GM12878 (cell line): Measurements from ENCODE around the gene CITED1. TPM values are rescaled to one million over a fixed set of nuclear protein-coding genes. Genes with fewer than 3 reads are reported as not detected.

ENCODE experiments used
- ATAC-seq: fragments of 200-7000 bp; cut with Tn5 transposase; 3 replicates; pipeline ENCODE4 v1.9.1; 2020; ENCODE audit warnings: mild to moderate bottlenecking, moderate library complexity
- BruUV-seq: library from RNA; stranded (reverse); fragments of 400-500 nt; replicated peaks from 2 replicates; lab custom pipeline; 2021; lab: Mats Ljungman, UMichigan
- CTCF ChIA-PET: fragments of 300-600 bp; sonication (Branson Sonifier 250); formaldehyde crosslinking; extraction: SDS; loops from one replicate; lab custom pipeline; 2021; ENCODE audit warnings: inconsistent platforms; lab: Yijun Ruan, JAX
- POLR2A ChIA-PET: fragments of 350-600 bp; formaldehyde crosslinking; extraction: SDS; loops from one replicate; lab custom pipeline; 2021; ENCODE audit warnings: inconsistent platforms; lab: Charles Lee
- RAD21 ChIA-PET: fragments of 300-600 bp; sonication (Branson Sonifier 250); formaldehyde crosslinking; loops from one replicate; lab custom pipeline; 2023; ENCODE audit warnings: antibody characterized with exemption; ENCODE audit not compliant: unreplicated experiment; lab: Charles Lee
- SMC1A ChIA-PET: fragments of 300-600 bp; sonication (Branson Sonifier 250); formaldehyde crosslinking; loops from one replicate; lab custom pipeline; 2023; ENCODE audit not compliant: unreplicated experiment, uncharacterized antibody; lab: Charles Lee
- DNase-seq: peaks from one replicate; pipeline ENCODE4 v3.0.0-alpha.2; 2011; ENCODE audit warnings: low read depth, low spot score
- FAIRE-seq: peaks from 3 replicates; lab custom pipeline; 2011; peaks lifted over from hg19 to GRCh38; lab: Jason Lieb, UNC
- H2AFZ ChIP-seq: 2 replicates; pipeline ENCODE4 v1.6.0; 2011; ENCODE audit warnings: low read depth, low read length, control low read depth; ENCODE audit not compliant: control insufficient read depth
- H3K27ac ChIP-seq: 2 replicates; pipeline ENCODE4 v1.5.1; 2011; ENCODE audit warnings: control low read depth; ENCODE audit not compliant: control insufficient read depth, insufficient read depth
- H3K27me3 ChIP-seq, 2 experiments: replicated peaks in 1 of 2; 2 replicates each; pipeline versions ENCODE4 v1.6.0 to v1.6.1; 2011; ENCODE audit warnings: low read length in 1 of 2; ENCODE audit not compliant: control insufficient read depth in 2 of 2, insufficient read depth in 2 of 2
- H3K36me3 ChIP-seq, 2 experiments: 2 replicates each; pipeline ENCODE4 v1.5.1; 2011; ENCODE audit warnings: low read length in 1 of 2; ENCODE audit not compliant: control insufficient read depth in 2 of 2, insufficient read depth in 2 of 2
- H3K4me1 ChIP-seq: 2 replicates; pipeline ENCODE4 v1.6.1; 2011; ENCODE audit warnings: mild to moderate bottlenecking, low read length, moderate library complexity, mixed read lengths; ENCODE audit not compliant: control insufficient read depth, insufficient read depth
- H3K4me2 ChIP-seq: 2 replicates; pipeline ENCODE4 v1.6.0; 2011; ENCODE audit warnings: control low read depth; ENCODE audit not compliant: control insufficient read depth, insufficient read depth
- H3K4me3 ChIP-seq: fragments of 200-600 bp; sonication (generic); 2 replicates; pipeline ENCODE4 v1.5.1; 2016
- H3K79me2 ChIP-seq: 2 replicates; pipeline ENCODE4 v1.6.0; 2011; ENCODE audit warnings: low read length; ENCODE audit not compliant: control insufficient read depth, insufficient read depth
- H3K9ac ChIP-seq: 2 replicates; pipeline ENCODE4 v1.8.0; 2011; ENCODE audit warnings: low read length, control low read depth, mixed read lengths; ENCODE audit not compliant: control insufficient read depth, insufficient read depth
- H3K9me3 ChIP-seq: replicated peaks from 3 replicates; pipeline ENCODE4 v1.5.1; 2011; ENCODE audit warnings: mild to moderate bottlenecking, low read length; ENCODE audit not compliant: control insufficient read depth, insufficient read depth
- H4K20me1 ChIP-seq: 2 replicates; pipeline ENCODE4 v1.6.0; 2011; ENCODE audit not compliant: control insufficient read depth, insufficient read depth
- CHD1 ChIP-seq: IDR thresholded peaks from 2 replicates; pipeline ENCODE4 v1.6.1; 2012; ENCODE audit warnings: low read depth, low read length, improper control_type of control experiment
- EED ChIP-seq: sonication (generic); IDR thresholded peaks from 2 replicates; pipeline ENCODE4 v1.6.1; 2016; ENCODE audit warnings: antibody characterized with exemption, low read depth
- GABPA ChIP-seq: IDR thresholded peaks from 2 replicates; pipeline ENCODE4 v1.6.1; 2014; ENCODE audit warnings: antibody characterized with exemption, low read depth, mild to moderate bottlenecking, inconsistent platforms
- HDGF ChIP-seq: fragments of 450-650 bp; IDR thresholded peaks from 2 replicates; pipeline ENCODE4 v1.6.1; 2016; ENCODE audit warnings: antibody characterized with exemption
- IRF3 ChIP-seq: fragments of 450-650 bp; IDR thresholded peaks from 2 replicates; pipeline ENCODE4 v1.6.1; 2014; ENCODE audit warnings: mild to moderate bottlenecking
- MAX ChIP-seq: IDR thresholded peaks from 2 replicates; pipeline ENCODE4 v1.6.1; 2012; ENCODE audit warnings: low read depth, low read length, improper control_type of control experiment
- MYB ChIP-seq: fragments of 150-350 bp; IDR thresholded peaks from 2 replicates; pipeline ENCODE4 v1.6.1; 2014; ENCODE audit warnings: mild to moderate bottlenecking, low read depth, low read length, borderline replicate concordance
- MYC ChIP-seq: IDR thresholded peaks from 2 replicates; pipeline ENCODE4 v1.6.1; 2011; ENCODE audit warnings: mild to moderate bottlenecking, low read length, moderate library complexity, inconsistent platforms; ENCODE audit not compliant: insufficient read depth, insufficient replicate concordance, insufficient read length, severe bottlenecking
- NKRF ChIP-seq: fragments of 450-650 bp; conservative IDR thresholded peaks from 2 replicates; pipeline ENCODE4 v1.6.1; 2017; ENCODE audit warnings: mild to moderate bottlenecking, moderate library complexity
- POU2F2 ChIP-seq: IDR thresholded peaks from 3 replicates; pipeline ENCODE4 v1.6.1; 2011; ENCODE audit warnings: low read depth, mild to moderate bottlenecking, low read length, borderline replicate concordance
- RCOR1 ChIP-seq: conservative IDR thresholded peaks from 2 replicates; pipeline ENCODE4 v1.6.1; 2012; ENCODE audit warnings: low read depth, low read length, improper control_type of control experiment
- STAT3 ChIP-seq: IDR thresholded peaks from 2 replicates; pipeline ENCODE4 v1.6.1; 2011; ENCODE audit warnings: low read depth, low read length, improper control_type of control experiment
- TARDBP ChIP-seq: IDR thresholded peaks from 2 replicates; pipeline ENCODE4 v1.6.1; 2016; ENCODE audit warnings: borderline replicate concordance
- TCF12 ChIP-seq: IDR thresholded peaks from 2 replicates; pipeline ENCODE4 v1.6.1; 2011; ENCODE audit warnings: low read depth, mild to moderate bottlenecking, low read length
- YBX1 ChIP-seq: fragments of 450-650 bp; IDR thresholded peaks from 2 replicates; pipeline ENCODE4 v1.6.1; 2016; ENCODE audit warnings: antibody characterized with exemption
- ZZZ3 ChIP-seq: IDR thresholded peaks from 2 replicates; pipeline ENCODE4 v1.6.1; 2011; ENCODE audit warnings: low read depth; ENCODE audit not compliant: control insufficient read depth, insufficient read length
- WGBS: methylation state at CpG from one replicate; pipeline ENCODE4 v1.1.6; 2016; ENCODE audit warnings: low lambda C conversion rate; ENCODE audit not compliant: insufficient replicate concordance, insufficient coverage; ENCODE audit errors: missing lambda C conversion rate; 5-methylcytosine and 5-hydroxymethylcytosine counted together
- in situ Hi-C: fragments of 300-500 bp; cut with MboI; formaldehyde crosslinking; loops from 9 replicates; pipeline ENCODE4 v1.14.3; 2018; ENCODE audit warnings: mixed read lengths
- intact Hi-C: fragments of 100-400 bp; cut with micrococcal nuclease; formaldehyde crosslinking; loops from one replicate; pipeline ENCODE4 v1.14.2; 2022; ENCODE audit not compliant: unreplicated experiment
- polyA plus RNA-seq, 11 experiments: library from polyadenylated mRNA; depleted of rRNA in 4 of 11; unstranded in 6 of 11; stranded (reverse) in 5 of 11; fragments of >200 nt; fragmentation: Nextera tagmentation in 4 of 11; fragmentation: Illumina TruSeq in 1 of 11; extraction: Ambion mirVana in 4 of 11; extraction: Trizol in 1 of 11; gene quantifications; 1 replicate in 1 of 11; 2 replicates in 10 of 11; pipeline versions ENCODE4 v1.2.1 to v1.2.3, GENCODE V29; 2011 to 2016; ENCODE audit warnings: inconsistent platforms in 2 of 11, missing spikeins in 2 of 11, low read depth in 1 of 11
- total RNA-seq, 4 experiments: library from RNA; depleted of rRNA in 3 of 4; stranded (reverse); fragments of >200 nt in 3 of 4; fragmentation: Illumina TruSeq in 1 of 4; extraction: Trizol in 1 of 4; gene quantifications; 2 replicates each; pipeline versions ENCODE4 v1.2.1 to v1.2.3, GENCODE V29; 2013 to 2021

The CITED1 gene
- total and polyA plus RNA-seq, 10 of the 15 experiments (the other 5 are each of a cell fraction or from before 2014, with no cell fraction given) = 0.56 TPM; not detected in 9

GRCh38 chrX:72296991-72297390, 8.7 kb downstream of the CITED1 start (continued):
- no peak for TF ChIP-seq IRF3
- no peak for TF ChIP-seq NKRF

- POLR2A ChIA-PET = no interaction called here
- no TSS peak for BruUV-seq
- CTCF ChIA-PET = no interaction called here
Observed at GRCh38 chrX:72295745-72296144, 10.0 kb downstream of the CITED1 start.

More at GRCh38 chrX:72295745-72296144, 10.0 kb downstream of the CITED1 start:
- no peak for DNase-seq
- ChIA-PET SMC1A (no interaction called here), RAD21 (no interaction called here)
- Histone ChIP-seq H3K4me1 (no peaks in the 10 kb centered on the region), H3K9me3 (no peaks in the 10 kb centered on the region), H4K20me1 (no peaks in the 10 kb centered on the region), H3K27me3 (peaks cover 0 to 3% of the 10 kb centered on the region in 2 experiments), H3K9ac (no peak overlapping the region), H3K4me3 (no peak overlapping the region), H2AFZ (no peak overlapping the region), H3K79me2 (no peaks in the 10 kb centered on the region), H3K27ac (no peak overlapping the region), H3K36me3 (no peaks in the 10 kb centered on the region), H3K4me2 (no peak overlapping the region)
- ATAC-seq = no peak
- in situ Hi-C loops (no loop called here), intact Hi-C loops (no loop called here)
- TF ChIP-seq RCOR1 (no peak), EED (no peak), MYB (no peak), NKRF (no peak), HDGF (no peak), POU2F2 (no peak), TARDBP (no peak), CHD1 (no peak), YBX1 (no peak), MYC (no peak), ZZZ3 (no peak), TCF12 (no peak), STAT3 (no peak), MAX (no peak), GABPA (no peak)
- FAIRE-seq = no peak
- 44% methylated on average over 5 of the region's 5 CpGs for WGBS
